ENCODE results near the gene KLHDC3. TPM values are rescaled to one million over a fixed set of nuclear protein-coding genes. Genes with fewer than 3 reads are reported as not detected.
A peak's percentile ranks its signal among the peaks of the same experiment; 100 is the strongest.

KLHDC3 gene
- total and polyA plus RNA-seq, 2 of the 13 experiments (the other 11 are each of a cell fraction or from before 2014, with no cell fraction given) = 78.3 to 91.5 TPM

GRCh38 chr6:43059168-43060033 lies 45.4 kb downstream of the KLHDC3 start, which contains the start of the genes KLC4 and MRPL2 (continued):
- TF ChIP-seq REL (CRISPR knock-in tag; conservative IDR thresholded peaks at IDR 0.05) = no peak
- no peak for TF ChIP-seq ZNF740 (CRISPR knock-in tag; IDR thresholded peaks at IDR 0.05)
- no peak for TF ChIP-seq ZBTB1 (CRISPR knock-in tag; IDR thresholded peaks at IDR 0.05; ENCODE audit: borderline replicate concordance)
- no peak; the same call in 1 of the 2 replicates for TF ChIP-seq DPF2 (CRISPR knock-in tag; IDR thresholded peaks at IDR 0.05; ENCODE audit: borderline replicate concordance, low read depth)
- peak; percentile 8 for TF ChIP-seq XRCC5 (optimal IDR thresholded peaks at IDR 0.05; ENCODE audit: low read length)
- peak; percentile 23; the same call in 1 of the 2 replicates for TF ChIP-seq ZNF275 (CRISPR knock-in tag; IDR thresholded peaks at IDR 0.05; ENCODE audit: borderline replicate concordance)
- TF ChIP-seq FLYWCH1 (CRISPR knock-in tag; IDR thresholded peaks at IDR 0.05) = no peak
- TF ChIP-seq RFX3 (CRISPR knock-in tag; IDR thresholded peaks at IDR 0.05) = no peak
- 0 out of 2 replicates have a peak, but pooled peaks have one; percentile 69 for TF ChIP-seq ZSCAN20 (CRISPR knock-in tag; IDR thresholded peaks at IDR 0.05; ENCODE audit: borderline replicate concordance)
- 0 out of 2 replicates have a peak, but pooled peaks have one; percentile 80 for TF ChIP-seq KAT7 (CRISPR knock-in tag; IDR thresholded peaks at IDR 0.05; ENCODE audit: borderline replicate concordance)
- TF ChIP-seq ZKSCAN1 (IDR thresholded peaks at IDR 0.05; ENCODE audit: low read length) = peak; percentile 39; the same call in 1 of the 2 replicates
- no peak for TF ChIP-seq ZNF816 (CRISPR knock-in tag; IDR thresholded peaks at IDR 0.05; ENCODE audit: borderline replicate concordance)
- no peak for TF ChIP-seq ZBTB34 (CRISPR knock-in tag; IDR thresholded peaks at IDR 0.05)
- TF ChIP-seq POLR2AphosphoS2 (IDR thresholded peaks at IDR 0.05; ENCODE audit: low read depth, low read length) = no peak
- no peak for TF ChIP-seq KLF9 (CRISPR knock-in tag; IDR thresholded peaks at IDR 0.05; ENCODE audit: low read depth)
- TF ChIP-seq ZNF160 (CRISPR knock-in tag; IDR thresholded peaks at IDR 0.05) = peak; percentile 32; the same call in 1 of the 2 replicates
- peak; percentile 50; the same call in 1 of the 2 replicates for TF ChIP-seq ETV6 (CRISPR knock-in tag; conservative IDR thresholded peaks at IDR 0.05)
- no peak for TF ChIP-seq ZNF672 (CRISPR knock-in tag; IDR thresholded peaks at IDR 0.05)
- TF ChIP-seq THAP7 (CRISPR knock-in tag; IDR thresholded peaks at IDR 0.05) = no peak
- TF ChIP-seq ZFP36 (IDR thresholded peaks at IDR 0.05; ENCODE audit: borderline replicate concordance, low read depth, low read length, partially characterized antibody) = no peak
- TF ChIP-seq ZNF326 (CRISPR knock-in tag; IDR thresholded peaks at IDR 0.05; ENCODE audit: borderline replicate concordance) = no peak
- no peak for TF ChIP-seq TAF15 (IDR thresholded peaks at IDR 0.05; ENCODE audit: low read depth, low read length, poor library complexity, severe bottlenecking)
- no peak for TF ChIP-seq PAWR (CRISPR knock-in tag; IDR thresholded peaks at IDR 0.05; ENCODE audit: borderline replicate concordance)
- no peak for TF ChIP-seq ZNF747 (CRISPR knock-in tag; IDR thresholded peaks at IDR 0.05; ENCODE audit: borderline replicate concordance)
- TF ChIP-seq HNF4G (IDR thresholded peaks at IDR 0.05; ENCODE audit: borderline replicate concordance, low read depth, low read length) = peak; percentile 51; the same call in 1 of the 2 replicates
- no peak for TF ChIP-seq HNF4G (CRISPR knock-in tag; IDR thresholded peaks at IDR 0.05; ENCODE audit: borderline replicate concordance, low read depth)
- peak; percentile 61 for TF ChIP-seq ZNF333 (CRISPR knock-in tag; IDR thresholded peaks at IDR 0.05; ENCODE audit: borderline replicate concordance)
